DMS53 treated with DMSO at 0.1 percent for 48 hours (cell line): Measurements from ENCODE around the gene MORC1.
"Not testable (repeated sequence)": the region's sequence is repeated elsewhere in the genome, so short reads cannot be mapped to it uniquely, and the experiment has no call there.

Experiments used
- DNase-seq: peaks from one replicate; lab custom pipeline; 2025; ENCODE audit not compliant: unreplicated experiment; lab: John Stamatoyannopoulos, UW

Gene MORC1, protein sequence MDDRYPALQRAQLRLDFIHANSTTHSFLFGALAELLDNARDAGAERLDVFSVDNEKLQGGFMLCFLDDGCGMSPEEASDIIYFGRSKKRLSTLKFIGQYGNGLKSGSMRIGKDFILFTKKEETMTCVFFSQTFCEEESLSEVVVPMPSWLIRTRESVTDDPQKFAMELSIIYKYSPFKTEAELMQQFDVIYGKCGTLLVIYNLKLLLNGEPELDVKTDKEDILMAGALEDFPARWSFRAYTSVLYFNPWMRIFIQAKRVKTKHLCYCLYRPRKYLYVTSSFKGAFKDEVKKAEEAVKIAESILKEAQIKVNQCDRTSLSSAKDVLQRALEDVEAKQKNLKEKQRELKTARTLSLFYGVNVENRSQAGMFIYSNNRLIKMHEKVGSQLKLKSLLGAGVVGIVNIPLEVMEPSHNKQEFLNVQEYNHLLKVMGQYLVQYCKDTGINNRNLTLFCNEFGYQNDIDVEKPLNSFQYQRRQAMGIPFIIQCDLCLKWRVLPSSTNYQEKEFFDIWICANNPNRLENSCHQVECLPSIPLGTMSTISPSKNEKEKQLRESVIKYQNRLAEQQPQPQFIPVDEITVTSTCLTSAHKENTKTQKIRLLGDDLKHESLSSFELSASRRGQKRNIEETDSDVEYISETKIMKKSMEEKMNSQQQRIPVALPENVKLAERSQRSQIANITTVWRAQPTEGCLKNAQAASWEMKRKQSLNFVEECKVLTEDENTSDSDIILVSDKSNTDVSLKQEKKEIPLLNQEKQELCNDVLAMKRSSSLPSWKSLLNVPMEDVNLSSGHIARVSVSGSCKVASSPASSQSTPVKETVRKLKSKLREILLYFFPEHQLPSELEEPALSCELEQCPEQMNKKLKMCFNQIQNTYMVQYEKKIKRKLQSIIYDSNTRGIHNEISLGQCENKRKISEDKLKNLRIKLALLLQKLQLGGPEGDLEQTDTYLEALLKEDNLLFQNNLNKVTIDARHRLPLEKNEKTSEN

DNA sequence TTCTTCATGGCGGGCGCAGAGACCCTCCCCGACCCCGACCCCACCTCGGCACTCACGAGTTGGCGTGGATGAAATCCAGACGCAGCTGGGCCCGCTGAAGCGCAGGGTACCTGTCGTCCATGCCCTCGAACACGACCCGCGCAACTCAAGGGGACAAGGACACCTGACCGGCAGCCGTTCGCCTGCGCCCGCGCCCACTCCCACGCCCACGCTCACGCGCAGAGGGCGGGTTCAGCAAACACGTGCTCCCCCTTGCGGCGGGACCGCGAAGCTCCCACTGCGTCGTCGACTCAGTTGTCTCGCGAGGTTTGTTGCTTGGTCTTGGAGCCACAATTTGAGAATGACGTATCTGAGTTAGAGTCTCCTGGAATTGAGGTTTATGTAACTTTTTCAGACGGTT lies at the start of gene MORC1:
Gene MORC1, minus strand, starts transcription at position 196 of the 400 bp plus-strand sequence. Its CDS starts 75 bp downstream, at position 121.
- no peak for DNase-seq

DNA sequence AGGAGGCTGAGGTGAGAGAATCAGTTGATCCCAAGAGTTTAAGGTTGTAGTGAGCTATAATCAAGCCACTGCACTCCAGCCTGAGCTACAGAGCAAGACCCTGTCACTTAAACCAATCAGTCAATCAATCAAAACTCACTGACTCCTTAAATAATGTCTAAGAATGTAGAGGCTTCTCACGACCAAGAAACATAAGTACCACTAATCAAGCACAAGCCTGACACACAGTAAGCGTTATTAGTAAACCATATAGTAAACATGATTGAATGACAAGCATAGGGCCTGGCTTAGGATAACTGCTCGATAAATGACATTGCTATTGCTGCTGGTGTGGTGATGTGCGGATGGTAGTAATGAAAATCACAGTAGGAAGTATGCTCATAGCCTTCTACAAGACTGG lies 48.0 kb upstream of the MORC1 start:
- no peak for DNase-seq

DNA sequence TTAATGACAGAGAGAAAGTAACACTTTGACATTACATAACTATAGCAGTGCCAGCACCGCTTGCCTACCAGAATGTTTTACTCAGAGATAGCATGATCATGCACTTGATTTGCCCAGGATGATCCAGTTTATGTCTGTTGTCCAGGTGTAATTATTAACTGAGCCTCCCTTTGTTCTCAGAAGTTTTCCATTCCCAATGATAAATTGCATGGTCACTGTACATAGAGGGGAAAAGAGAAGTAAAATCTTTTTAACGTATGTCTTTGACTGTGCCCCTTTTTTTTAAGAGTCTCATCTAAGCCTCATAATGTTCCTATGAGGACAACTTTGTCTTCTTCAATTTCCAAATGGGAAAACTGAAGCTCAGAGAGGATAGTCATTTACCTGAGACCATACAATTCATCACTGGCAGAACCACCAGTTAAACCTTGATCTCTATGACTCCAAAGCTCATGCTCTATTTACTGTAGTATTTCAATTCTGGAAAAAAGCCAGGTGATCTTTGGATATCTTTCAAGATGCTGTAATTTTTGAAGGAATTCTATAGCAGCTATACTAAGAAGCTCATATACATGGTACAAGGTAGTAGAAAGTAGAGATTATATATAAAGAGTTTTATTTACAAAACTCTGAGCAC lies 43.7 kb upstream of the MORC1 start:
- peak; percentile 59 for DNase-seq

DNA sequence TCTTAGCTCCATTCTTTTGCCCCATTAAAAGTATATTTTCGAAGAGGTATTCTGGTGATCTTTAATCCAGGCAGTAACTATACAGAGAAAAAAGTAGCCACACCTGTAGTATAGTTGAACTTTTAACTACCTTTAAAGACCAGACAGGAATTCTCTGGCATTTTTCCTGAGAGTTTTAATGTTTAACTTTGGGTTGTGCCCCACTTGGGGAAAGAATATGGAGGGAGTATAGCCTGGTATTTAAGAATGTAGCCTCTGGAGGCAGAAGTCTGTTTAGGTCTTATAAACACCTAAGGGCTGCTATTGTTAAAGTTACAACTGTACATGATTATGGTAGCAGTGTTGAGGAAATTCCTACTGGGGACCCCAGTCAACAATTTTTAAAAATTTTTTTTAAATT lies 37.9 kb upstream of the MORC1 start:
- DNase-seq: no peak

- DNase-seq: no peak
These were observed 37.0 kb upstream of the MORC1 start for GRCh38 chr3:109154979-109155378.

- DNase-seq: no peak
These were observed 34.4 kb upstream of the MORC1 start for GRCh38 chr3:109152320-109152719.

GRCh38 chr3:109149078-109149477 lies 31.1 kb upstream of the MORC1 start:
- no peak for DNase-seq

DNA sequence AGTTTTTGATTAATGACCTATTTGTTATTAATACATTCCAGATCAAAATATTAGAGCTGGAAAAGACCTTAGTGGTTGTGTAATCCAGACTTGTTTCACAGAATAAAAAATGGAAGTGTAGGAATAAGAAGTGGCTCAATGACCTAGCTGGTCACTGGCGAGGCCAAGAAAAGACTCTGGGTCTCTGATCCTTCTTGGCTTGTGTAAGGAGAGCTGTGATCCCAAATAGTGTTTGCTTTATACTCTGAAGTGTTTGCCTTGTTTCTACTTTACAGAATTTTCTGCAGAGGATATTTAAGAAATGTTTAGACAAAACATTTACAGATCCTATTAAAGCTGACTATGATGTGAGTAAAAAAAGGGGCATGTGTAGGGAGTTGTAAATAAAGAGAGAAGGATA lies 25.7 kb upstream of the MORC1 start:
- no peak for DNase-seq

DNA sequence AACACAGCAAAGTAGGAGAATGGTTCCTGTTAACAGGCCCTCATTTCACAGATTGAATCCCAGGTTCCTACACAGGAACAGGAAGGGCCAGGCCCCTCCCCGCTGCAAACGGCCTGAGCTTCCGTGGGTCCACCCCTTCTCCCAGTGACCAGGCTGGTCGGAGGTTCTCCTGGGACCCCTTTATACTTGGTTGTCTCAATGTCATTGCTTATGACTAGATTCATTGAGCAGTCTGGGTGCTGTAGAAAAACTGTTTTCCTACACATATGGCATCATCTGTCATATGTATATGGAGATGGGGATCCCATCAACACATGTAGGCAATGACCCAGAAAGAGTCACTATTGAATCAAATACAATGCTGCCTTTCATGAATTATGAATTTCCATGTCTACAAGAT lies 22.4 kb upstream of the MORC1 start:
- no peak for DNase-seq

DNA sequence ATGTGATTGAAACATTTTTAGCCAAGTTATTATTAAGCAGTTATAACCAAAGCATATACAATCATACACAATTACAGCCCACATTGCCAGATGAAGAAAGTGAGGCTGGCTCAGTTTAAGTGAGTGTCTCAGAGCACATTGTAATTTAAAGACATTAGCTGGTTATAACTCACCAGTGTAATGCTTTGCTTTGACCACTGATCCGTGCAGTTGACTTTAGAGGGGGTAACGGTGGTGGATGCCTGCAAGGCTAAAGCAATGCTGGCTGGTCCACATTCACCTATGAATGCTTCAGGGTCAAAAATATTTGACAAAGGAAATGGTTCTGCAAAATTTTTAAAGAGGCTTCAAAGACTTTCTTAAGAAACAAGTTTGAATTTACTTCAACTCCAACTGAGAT lies 19.8 kb upstream of the MORC1 start:
- no peak for DNase-seq

DNA sequence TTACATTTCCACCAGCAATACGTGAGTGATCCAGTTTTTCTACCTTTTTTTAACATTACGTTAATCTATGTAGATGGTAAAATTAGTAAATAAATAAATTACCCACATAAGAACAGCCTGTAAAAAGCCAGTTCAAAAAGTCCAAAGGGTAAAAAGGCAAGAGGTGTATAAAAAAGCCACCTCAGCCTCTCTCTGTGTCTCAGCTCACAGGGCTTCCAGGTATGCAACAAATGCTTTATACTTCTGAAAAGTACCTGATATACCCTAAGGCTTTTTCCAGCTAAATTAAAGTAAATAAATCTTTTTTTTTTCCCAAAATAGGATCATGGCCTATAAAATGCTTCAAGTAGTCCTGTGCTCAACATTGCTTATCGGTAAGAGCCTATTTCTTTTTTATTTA lies 18.6 kb upstream of the MORC1 start, which contains the start of gene C3orf85:
Gene C3orf85, plus strand, starts transcription at position 197 of the 400 bp plus-strand sequence. Its CDS starts 129 bp downstream, at position 326.
- DNase-seq: no peak

GRCh38 chr3:109133474-109133816 lies 15.5 kb upstream of the MORC1 start:
- not testable (repeated sequence) for DNase-seq

DNA sequence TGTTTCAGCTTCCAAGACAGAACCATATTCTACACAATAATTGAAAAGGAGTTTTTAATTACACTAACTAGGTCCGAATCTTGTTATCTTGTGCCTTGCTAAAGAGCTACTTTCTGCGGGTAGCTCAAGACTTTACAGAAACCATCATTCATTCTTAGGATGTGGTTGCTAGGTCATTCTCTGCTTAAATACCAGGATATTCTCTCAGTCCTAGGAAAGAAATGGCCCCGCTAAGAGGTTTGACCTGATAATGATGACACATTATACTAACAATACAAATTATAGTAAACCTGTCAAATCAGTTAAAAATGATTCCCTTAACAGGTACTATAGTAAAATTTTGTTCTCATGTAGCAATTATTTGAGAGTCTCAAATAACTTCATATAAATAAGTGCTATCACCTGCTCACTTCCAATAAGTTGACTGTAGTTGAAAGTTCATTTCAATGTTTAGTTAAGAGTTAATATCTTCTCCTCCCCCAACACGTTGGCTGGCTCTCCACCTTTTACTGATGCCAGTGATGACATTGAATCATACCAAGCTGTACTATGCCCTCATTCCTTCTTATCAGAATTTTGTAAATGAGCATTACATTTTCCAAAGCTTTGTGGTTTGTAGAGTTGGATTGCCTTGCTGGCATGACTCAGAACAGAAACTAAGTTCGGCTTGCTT lies 15.0 kb upstream of the MORC1 start:
- no peak for DNase-seq

DNA sequence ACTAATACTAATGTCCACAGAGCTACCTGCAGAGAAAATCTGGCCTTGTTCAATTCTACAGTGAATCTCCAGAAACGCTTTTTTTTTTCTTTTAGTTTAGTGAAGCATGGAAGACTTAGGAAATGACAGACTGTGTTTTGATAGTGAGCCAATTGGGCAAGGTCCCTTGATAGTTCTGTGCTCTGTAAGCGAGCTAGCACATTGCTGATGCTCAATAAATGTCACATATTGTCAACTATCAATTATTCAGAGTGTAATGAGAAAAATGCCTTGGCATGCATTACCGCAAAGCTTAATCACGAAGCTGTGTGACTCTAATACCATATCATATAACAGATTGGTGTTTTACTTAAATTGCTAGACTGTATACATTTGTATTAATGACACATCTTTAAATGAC lies 13.3 kb upstream of the MORC1 start:
- no peak for DNase-seq

DNA sequence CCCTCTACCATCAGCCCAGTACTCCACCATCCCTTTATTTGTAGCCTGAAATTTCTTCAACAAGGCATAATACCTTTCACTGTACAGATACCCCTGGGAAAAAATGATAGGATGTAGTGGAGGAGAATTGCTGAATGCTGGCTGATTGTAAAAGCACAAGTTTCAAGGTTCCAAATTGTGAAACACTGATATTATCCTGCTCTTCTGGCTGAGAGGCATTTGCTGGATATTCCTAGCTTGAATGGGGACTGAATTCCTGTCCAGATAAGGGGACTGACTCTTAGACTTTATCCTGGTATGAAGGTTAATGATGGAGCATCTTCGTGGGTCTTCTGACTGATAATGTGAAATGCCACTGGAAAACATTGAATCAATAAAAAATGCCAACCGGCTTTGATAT lies 9.6 kb upstream of the MORC1 start:
- DNase-seq: no peak

DNA sequence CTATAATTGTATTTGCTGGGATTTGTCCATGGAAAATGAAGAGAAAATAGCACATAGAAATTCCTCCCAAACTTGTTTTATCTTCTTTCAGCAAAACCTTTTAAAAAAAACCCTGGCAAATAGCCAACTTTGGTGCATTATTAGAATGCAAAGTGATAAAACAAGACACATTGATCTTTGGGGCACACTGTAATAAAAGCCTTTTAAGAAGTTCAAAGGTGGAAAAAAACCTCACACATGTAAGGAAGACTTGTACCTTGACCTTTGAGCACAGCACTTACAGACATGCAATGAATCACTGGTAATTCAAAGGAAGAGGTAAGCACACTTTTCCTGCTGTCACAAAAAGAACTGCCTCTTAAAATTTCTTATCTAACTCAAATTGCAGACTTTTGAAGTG lies 8.0 kb upstream of the MORC1 start:
- DNase-seq: peak; percentile 12

DNA sequence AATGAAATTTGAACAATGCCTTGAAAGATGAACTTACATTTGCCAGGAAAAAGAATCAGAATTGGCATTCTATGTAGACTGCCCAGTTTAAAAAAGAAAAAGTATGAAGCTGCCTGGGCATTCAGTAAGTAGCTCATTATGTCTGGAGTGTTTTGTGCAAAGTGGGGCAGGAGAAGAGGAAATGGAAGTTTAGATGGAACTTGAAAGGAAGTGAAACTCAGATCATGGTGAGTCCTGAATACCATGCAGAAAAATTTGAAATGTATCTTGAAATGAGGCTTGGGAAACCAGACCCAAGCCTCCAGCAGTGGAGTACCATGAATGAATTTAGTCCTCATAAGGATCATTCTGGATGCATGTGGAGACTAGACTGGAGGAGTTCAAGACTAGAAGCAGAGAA lies 4.8 kb upstream of the MORC1 start:
- DNase-seq: no peak

- peak; percentile 22 for DNase-seq
These were observed 650 bp upstream of the MORC1 start for GRCh38 chr3:109118584-109118983.

DNA sequence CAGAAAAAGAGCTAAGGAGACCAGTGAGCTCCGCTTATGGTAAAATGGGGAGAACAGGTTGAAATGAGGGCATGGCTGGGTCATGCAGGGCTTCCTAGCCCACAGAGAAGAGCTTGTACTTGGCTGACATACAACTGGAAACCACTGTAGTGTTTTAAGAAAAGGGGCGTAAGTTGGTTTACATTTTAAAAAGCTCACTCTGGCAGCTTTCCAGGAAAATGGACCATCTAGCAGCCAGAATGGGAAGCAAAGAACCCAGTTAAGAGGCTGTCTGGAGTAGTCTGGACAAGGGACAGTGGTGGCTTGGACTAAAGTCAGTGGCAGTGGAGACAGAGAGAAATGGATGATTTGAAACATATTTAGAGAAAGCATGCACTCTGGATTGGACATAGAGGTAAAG lies 1.9 kb downstream of the MORC1 start:
- DNase-seq: no peak

GRCh38 chr3:109115451-109115850 lies 2.5 kb downstream of the MORC1 start:
- no peak for DNase-seq

DNA sequence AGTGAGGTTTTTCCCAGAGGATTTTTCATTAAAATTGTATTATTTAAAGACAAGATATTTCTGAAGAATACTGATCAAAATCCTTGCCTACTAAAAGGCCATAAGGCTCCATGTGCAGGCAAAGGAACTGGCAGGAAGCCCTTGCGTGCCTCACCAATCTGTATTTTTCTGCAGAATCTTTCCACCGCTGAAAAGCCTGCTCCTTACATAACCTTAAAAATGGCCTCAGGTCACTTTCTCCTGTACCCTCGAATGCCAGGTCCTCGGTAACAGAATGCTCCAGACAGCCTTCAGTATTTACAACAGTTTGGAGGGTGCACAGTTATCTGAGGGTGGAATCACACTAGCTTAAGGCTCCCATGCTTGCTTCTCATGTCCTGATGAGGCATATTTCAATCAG lies 3.2 kb downstream of the MORC1 start:
- DNase-seq: no peak
